HepG2 (cell line): ENCODE data around the gene PSME3IP1. TPM values are rescaled to one million over a fixed set of nuclear protein-coding genes. Genes with fewer than 3 reads are reported as not detected.

Experiments
- NR2F1 ChIP-seq, 2 experiments: fragments of 450-650 bp in 1 of 2; formaldehyde crosslinking in 1 of 2; IDR thresholded peaks; 2 replicates each; pipeline versions ENCODE4 v1.5.0 to v1.6.1; 2016 to 2020; ENCODE audit warnings: mild to moderate bottlenecking in 1 of 2, missing compliant biosample characterization in 1 of 2, missing genetic modification reagents in 1 of 2, moderate library complexity in 1 of 2
- U2AF1 ChIP-seq: fragments of 200-400 bp; formaldehyde crosslinking; optimal IDR thresholded peaks from 2 replicates; pipeline ENCODE3; 2017; ENCODE audit warnings: mild to moderate bottlenecking, low read depth, low read length
- ZKSCAN1 ChIP-seq: fragments of 150-350 bp; IDR thresholded peaks from 2 replicates; pipeline ENCODE4 v1.6.1; 2014; ENCODE audit warnings: low read length
- ZNF678 ChIP-seq: sonication (generic); formaldehyde crosslinking; IDR thresholded peaks from 2 replicates; pipeline ENCODE4 v1.4.0; 2020; ENCODE audit warnings: mild to moderate bottlenecking, missing genetic modification reagents
- polyA plus RNA-seq, 8 experiments: library from polyadenylated mRNA; depleted of rRNA in 3 of 8; stranded (reverse) in 7 of 8; unstranded in 1 of 8; fragments of >200 nt; fragmentation: Illumina TruSeq in 4 of 8; extraction: Trizol in 4 of 8; gene quantifications; 2 replicates each; pipeline versions ENCODE4 v1.2.1 to v1.2.3, GENCODE V29; 2011 to 2016; ENCODE audit warnings: low read depth in 4 of 8, missing spikeins in 1 of 8, mixed read lengths in 1 of 8; ENCODE audit not compliant: insufficient read depth in 1 of 8
- total RNA-seq, 5 experiments: library from RNA; depleted of rRNA; stranded (reverse); fragments of >200 nt; fragmentation: Illumina TruSeq; extraction: Trizol; gene quantifications; 2 replicates each; pipeline ENCODE4 v1.2.3, GENCODE V29; 2016; ENCODE audit warnings: low read depth in 1 of 5
- TF ChIP-seq, protein P1 (sequence below), 2 experiments: fragments of 450-650 bp in 1 of 2; sonication (generic) in 1 of 2; formaldehyde crosslinking in 1 of 2; IDR thresholded peaks; 2 replicates each; pipeline versions ENCODE4 v1.6.1 to v1.8.0; 2016 to 2022; ENCODE audit warnings: antibody characterized with exemption in 1 of 2, mild to moderate bottlenecking in 1 of 2, missing genetic modification reagents in 1 of 2
- TF ChIP-seq, protein P2 (sequence below): sonication (generic); formaldehyde crosslinking; IDR thresholded peaks from 2 replicates; pipeline ENCODE4 v1.5.0; 2020; ENCODE audit warnings: mild to moderate bottlenecking, missing genetic modification reagents

PSME3IP1 gene
- total and polyA plus RNA-seq, 2 of the 13 experiments (the other 11 are each of a cell fraction or from before 2014, with no cell fraction given) = 90.8 to 99.8 TPM

GRCh38 chr16:57127037-57127763 lies 58.6 kb downstream of the PSME3IP1 start (continued):
- TF ChIP-seq NR2F1 (CRISPR knock-in tag; IDR thresholded peaks at IDR 0.05) (no peak), ZKSCAN1 (no peak), ZNF678 (CRISPR knock-in tag) (no peak), U2AF1 (no peak)
- TF ChIP-seq, protein P1, sequence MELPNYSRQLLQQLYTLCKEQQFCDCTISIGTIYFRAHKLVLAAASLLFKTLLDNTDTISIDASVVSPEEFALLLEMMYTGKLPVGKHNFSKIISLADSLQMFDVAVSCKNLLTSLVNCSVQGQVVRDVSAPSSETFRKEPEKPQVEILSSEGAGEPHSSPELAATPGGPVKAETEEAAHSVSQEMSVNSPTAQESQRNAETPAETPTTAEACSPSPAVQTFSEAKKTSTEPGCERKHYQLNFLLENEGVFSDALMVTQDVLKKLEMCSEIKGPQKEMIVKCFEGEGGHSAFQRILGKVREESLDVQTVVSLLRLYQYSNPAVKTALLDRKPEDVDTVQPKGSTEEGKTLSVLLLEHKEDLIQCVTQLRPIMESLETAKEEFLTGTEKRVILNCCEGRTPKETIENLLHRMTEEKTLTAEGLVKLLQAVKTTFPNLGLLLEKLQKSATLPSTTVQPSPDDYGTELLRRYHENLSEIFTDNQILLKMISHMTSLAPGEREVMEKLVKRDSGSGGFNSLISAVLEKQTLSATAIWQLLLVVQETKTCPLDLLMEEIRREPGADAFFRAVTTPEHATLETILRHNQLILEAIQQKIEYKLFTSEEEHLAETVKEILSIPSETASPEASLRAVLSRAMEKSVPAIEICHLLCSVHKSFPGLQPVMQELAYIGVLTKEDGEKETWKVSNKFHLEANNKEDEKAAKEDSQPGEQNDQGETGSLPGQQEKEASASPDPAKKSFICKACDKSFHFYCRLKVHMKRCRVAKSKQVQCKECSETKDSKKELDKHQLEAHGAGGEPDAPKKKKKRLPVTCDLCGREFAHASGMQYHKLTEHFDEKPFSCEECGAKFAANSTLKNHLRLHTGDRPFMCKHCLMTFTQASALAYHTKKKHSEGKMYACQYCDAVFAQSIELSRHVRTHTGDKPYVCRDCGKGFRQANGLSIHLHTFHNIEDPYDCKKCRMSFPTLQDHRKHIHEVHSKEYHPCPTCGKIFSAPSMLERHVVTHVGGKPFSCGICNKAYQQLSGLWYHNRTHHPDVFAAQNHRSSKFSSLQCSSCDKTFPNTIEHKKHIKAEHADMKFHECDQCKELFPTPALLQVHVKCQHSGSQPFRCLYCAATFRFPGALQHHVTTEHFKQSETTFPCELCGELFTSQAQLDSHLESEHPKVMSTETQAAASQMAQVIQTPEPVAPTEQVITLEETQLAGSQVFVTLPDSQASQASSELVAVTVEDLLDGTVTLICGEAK (IDR thresholded peaks at IDR 0.05) = no peak
- TF ChIP-seq, protein P1 (CRISPR knock-in tag; IDR thresholded peaks at IDR 0.05) = no peak
- TF ChIP-seq, protein P2, sequence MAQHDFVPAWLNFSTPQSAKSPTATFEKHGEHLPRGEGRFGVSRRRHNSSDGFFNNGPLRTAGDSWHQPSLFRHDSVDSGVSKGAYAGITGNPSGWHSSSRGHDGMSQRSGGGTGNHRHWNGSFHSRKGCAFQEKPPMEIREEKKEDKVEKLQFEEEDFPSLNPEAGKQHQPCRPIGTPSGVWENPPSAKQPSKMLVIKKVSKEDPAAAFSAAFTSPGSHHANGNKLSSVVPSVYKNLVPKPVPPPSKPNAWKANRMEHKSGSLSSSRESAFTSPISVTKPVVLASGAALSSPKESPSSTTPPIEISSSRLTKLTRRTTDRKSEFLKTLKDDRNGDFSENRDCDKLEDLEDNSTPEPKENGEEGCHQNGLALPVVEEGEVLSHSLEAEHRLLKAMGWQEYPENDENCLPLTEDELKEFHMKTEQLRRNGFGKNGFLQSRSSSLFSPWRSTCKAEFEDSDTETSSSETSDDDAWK (CRISPR knock-in tag) = no peak
